GM19467 (cell line): ENCODE data around the gene AMPD2.

ENCODE experiments used
- ATAC-seq: cut with Tn5 transposase; IDR thresholded peaks from one replicate; pipeline ENCODE4 v1.9.1; 2021; ENCODE audit warnings: mild to moderate bottlenecking, moderate library complexity; ENCODE audit not compliant: unreplicated experiment

Gene AMPD2

DNA sequence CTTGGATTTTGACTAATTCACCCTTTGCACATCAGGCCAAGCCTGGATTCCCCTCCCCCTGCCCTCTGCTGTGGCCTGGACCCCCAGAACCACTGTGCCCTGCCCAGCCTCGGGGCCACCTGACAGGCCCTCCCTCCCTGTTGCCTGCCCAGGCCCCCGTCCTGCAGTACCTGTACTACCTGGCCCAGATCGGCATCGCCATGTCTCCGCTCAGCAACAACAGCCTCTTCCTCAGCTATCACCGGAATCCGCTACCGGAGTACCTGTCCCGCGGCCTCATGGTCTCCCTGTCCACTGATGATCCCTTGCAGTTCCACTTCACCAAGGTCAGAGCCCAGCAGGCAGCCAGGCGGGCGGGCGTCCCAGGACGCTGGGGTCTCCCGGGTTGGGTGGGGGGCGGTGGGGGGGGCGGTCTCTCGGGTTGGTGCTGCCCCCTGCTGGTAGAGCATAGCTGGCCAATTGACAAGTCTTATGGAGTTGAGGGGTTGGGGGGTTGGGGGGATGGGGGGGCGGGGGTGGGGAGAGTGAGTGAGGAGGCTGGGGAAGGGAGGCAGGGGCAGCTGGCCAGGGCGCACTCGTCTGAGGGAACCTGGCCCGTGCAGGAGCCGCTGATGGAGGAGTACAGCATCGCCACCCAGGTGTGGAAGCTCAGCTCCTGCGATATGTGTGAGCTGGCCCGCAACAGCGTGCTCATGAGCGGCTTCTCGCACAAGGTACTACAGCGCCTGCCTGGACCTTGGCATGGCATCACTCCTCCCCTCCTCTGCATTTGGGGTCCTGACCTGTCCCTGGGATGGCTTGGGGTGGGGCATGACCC, 10.7 kb downstream of the AMPD2 start:
- no peak for ATAC-seq

DNA sequence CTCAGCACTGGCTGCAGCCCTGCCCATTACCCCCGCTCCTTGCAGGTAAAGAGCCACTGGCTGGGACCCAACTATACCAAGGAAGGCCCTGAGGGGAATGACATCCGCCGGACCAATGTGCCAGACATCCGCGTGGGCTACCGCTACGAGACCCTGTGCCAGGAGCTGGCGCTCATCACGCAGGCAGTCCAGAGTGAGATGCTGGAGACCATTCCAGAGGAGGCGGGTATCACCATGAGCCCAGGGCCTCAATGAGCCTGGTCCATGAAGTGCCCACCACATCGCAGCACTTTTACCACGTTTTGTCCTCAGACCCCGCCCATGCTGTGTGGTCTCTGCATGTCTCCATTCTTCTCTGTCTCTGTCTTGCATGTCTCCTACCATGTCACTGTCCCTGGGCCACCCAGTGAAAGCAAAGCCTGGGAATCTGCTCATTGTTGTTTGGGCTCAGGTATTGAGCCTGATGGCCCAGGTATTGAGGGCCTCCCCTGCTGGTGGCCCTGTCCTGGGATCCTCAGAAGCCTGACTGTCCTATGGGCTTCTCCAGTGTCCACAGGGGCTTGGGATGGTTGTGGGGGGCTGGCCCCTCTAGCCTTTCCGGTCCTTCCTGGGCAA, 11.4 kb downstream of the AMPD2 start:
- no peak for ATAC-seq

DNA sequence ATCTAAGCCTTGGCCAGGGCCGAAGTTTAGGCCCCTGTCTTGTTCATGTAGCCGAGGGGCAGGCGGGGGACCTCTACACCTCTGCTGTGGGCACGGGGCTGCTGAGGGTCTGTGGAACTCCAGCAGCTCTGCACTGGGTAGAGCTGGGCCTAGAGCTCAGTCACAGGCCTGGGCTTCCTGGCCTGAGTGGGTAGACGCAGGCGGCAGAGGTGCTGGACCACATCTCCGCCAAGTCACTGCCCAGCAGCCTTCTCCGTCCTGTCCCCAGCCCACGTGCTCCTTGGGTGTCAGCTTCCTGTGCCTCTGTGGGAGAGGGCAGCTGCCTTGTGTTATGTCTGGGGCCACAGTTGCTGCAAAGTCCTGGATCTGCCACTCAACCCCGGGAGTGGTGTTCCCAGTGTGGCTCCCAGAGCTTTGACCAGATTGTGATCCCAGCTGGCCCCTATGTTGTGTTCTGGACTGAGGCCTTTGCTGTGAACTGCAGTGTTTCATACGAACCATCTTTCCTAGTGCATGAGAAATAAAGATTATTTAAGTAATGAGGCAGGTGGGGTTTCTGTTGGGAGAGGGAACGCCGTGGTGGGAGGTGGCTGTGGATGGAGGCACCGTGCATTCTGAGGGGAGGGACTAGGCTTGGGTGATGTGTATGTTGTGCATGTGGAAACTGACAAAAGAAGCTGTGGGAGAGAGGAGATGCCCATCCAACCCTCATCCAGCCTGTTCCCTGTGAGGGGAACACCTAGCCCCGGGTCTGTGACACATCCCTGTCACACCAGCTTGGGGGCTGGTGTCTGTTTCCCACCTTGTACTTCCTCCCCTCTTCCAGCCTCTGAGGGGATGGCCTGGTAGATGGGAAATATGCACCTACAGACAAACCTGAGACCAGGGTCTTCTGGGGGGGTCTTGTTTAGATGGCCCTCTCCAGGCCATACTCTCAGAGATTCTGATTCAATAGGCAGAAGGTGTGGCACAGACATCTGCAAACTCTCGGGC, 12.2 kb downstream of the AMPD2 start:
- no peak for ATAC-seq

DNA sequence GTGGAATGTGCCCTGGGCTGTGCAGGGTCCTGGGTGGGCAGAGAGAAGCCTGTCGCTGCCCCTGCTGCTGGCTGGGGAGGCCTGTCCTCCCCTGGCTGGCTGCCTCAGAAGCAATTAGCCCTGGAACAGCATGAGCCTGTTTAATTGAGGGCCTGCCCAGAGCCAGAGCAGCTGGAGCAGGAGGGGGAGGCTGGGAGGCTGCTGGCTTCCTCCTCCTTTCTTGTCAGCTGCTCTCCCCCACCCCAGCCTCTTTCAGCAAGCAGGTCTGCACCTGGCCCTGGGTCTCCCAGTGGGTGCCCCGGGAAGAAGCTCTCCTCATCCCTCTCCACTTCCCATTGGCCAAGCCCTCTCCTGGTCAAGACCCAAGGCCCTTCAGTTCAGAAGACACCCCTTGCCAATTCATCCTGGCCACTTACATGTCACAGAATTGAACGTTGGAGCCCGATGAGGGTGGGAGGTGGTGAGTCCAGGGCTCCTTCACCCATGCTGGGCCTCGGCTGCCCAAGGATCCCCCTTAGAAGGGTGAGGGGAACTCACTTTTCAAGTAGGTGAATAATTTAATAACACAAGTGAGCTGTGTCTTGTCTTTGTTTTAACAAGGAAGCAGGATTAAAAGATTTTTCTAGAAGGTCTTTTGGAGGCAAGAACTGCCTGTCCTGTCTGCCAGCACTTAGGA, 13.2 kb downstream of the AMPD2 start:
- no peak for ATAC-seq

DNA sequence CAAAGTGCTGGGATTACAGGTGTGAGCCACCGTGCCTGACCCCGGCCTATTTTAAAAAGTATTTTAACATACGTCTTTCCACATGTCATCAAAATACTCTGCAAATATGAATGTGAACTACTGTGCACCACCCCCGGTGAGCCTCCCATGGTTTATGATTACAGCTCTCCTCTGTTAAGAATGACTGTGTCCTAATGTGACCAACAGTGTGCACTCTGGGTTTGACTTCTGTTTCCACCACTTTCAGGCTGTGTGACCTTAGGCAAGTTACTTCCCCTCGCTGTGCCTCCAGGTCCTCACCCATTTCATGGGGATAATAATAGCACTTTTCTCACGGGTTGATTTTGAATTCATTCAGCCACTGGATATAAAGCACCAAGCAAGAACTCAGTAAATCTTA, 14.7 kb downstream of the AMPD2 start:
- ATAC-seq: no peak

DNA sequence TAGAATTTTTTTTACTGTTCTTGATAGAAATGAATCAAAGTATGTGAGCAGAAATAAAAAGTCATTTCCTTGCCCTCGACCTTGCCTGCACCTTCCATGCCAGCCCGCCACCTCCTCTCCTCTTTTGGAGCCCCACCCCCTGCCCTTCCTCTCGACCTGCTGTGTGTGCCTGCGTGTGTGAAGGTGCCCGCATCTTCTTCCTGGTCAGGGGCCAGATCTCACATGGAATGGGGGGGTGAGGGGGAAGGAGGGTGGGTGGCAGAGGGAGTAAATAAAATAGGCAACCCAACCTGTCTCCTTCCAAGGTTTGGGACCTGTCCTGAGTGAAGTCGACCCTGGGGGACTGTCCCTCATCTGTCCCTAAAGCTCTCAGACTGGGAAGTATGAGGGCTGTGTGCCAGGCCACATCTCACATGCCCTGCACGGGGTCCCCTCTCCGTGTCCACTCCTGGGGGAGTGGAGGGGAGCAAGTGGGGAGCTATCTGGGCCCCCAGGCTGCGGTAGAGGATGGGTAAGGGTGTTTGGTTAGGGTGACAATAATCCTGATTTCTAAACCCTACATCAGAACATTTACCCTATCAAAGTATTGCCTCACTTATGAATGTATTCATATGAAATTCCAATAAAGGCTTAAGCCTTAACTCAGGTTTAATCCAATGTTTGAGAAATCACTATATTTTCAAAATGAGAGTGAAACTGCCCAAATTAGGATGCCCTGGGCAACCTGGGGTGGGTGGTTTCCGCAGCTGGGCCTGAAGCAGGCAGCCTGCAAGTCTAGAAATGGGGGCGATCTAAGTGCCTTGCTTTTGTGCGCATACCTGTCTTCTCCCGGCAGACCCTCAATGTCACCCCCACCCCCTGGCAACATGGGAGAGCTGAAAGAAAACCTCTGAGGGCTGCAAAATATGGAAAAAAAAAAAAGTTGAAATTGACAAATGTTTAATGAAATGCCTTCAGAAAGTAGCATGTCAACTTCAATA, 15.4 kb downstream of the AMPD2 start:
- ATAC-seq: no peak

DNA sequence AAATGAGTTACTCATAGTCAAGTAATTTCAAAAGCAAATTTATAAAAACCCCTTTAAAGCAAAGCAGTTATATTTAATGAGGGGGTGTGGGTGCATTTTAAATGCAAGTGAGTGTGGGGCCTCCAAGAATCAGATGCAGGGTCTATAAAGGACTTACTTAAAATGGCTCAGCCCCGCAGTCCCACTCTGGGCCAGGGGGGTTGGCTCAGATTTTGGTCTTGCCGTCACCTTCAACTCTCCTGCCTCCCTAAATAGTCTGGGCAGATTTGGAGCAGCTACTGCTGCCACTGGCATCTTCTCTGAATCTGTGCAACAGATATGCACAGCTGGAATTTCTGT, 16.2 kb downstream of the AMPD2 start:
- ATAC-seq: no peak

DNA sequence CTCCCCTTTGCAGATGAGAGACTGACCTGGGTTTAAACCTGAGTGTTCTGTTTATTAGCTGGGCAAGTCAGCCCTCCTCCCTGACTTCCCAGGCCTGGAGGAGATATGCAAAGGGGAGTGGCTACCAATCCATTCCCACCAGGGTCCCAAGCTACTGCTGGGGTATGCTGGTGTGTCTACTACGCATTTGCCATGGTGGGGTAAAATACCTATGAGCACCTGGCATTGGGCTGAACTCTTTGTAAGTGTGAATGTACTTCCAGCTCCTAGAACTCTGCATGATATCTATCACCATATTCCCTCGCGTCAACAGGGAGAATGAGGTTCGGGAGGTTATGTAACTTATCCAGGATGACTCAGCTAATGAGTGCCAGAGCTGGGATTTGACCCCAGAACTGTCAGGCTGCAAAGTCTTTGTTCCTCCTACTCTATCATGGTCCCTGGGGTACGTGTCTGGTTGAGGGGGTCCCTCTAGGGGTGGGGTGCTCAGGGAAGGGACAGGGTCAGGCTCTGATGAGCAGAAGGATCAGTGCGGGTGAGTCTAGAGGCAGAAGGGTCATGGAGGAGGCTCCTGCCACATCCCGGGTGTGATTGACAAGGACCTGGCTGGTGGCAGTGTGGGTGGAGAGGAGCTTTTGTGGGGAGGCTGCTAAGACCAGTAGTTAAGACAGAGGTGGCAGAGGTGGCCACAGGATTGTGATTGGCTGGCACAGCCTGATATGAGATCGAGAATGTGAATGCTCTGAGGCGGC, 16.7 kb downstream of the AMPD2 start:
- ATAC-seq: no peak

DNA sequence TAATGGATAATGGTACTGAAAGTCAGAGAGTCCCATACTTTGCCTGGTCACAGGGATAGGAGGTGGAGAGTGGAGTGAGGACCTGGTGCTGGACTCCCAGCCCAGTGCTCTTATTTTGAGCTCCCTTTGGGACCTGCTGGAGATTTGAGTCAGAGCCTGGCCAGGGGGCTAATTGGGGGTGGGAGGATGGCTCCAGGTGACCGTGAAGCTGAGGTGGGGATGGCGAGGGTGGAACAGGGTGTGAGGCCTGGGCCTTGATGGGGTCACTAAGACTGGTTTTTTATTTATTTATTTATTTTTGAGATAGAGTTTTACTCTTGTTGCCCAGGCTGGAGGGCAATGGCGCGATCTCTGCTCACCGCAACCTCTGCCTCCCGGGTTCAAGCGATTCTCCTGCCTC, 17.8 kb downstream of the AMPD2 start:
- ATAC-seq: no peak

DNA sequence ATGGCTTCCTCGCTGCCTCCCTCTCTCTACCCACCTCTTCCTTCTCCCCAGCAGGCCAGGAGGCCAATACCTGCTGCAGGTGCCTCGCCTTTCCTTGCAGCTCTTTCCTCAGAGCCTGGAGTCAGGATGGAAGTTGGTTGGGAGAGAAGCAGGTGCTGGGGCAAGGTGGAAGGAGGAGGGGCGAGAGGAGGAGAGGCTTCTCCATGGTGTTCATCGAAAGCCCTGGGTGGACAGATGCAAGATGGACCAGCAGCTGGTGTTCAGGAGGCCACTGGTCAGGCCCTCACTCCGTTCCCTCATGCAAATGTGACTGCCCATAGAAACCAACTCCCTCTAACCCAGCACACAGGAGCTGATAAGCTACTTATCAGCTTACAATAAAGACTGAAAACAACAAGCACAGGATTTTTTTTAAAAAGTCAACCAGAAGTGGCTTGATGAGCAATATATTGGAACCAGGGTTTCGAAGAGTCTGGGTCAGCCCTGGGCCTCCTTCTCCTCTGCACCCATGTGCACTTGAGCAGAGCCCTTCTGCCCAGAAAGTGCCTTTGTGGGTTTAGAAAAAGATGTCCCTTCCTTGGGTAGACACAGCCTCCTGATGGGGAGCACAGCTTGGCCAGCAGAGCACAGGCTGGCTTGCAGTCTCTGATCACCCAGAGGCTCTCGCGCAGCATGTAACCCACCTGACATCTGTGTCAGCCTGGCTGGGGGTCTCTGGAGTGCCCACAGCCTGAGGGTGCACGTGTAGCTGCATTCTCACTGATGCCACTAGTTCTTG, 19.6 kb downstream of the AMPD2 start:
- no peak for ATAC-seq

DNA sequence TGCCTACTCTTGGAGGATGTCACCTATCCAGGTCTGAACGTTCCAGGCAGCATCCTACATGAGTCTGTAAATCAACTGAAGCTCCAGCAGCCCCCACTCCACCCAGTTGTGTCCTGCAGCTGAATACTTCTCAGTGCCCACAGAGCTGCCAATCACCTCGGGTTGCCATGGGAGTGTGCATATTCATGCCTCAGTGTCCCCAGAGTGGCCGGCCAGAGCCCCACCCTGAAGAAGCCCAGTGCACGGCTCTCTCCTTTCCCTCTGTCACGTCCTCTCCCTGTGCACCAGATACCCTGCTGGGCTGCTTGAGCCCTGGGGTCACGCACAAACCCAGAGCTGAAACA, 20.2 kb downstream of the AMPD2 start:
- no peak for ATAC-seq

DNA sequence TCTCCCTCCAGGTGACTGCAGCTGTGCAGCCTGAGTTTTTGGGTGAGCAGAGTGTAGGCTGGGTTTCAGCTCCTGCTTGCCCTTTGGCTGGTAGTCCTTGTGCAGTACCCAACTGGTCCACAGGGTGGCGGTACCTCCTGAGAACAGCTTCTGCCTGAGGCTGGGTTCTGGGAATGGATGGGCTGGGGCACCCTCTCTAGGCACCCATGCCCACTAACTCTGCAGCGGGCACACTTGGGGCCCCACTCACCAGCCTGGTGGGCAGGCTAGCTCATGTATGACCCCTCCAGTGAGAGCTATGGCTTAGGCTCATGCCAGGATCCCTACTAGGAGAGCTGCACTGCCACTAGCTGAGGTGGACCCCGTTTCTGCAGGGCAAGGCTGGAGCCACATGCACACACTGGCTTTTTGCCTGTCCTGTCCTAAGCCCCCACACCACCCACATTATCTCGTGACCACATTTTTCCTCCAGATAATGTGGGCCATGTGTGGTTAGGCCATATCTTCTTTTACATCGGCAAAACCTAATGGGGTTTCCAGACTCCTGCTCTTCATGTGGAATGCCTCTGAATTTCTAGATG, 20.7 kb downstream of the AMPD2 start:
- no peak for ATAC-seq

DNA sequence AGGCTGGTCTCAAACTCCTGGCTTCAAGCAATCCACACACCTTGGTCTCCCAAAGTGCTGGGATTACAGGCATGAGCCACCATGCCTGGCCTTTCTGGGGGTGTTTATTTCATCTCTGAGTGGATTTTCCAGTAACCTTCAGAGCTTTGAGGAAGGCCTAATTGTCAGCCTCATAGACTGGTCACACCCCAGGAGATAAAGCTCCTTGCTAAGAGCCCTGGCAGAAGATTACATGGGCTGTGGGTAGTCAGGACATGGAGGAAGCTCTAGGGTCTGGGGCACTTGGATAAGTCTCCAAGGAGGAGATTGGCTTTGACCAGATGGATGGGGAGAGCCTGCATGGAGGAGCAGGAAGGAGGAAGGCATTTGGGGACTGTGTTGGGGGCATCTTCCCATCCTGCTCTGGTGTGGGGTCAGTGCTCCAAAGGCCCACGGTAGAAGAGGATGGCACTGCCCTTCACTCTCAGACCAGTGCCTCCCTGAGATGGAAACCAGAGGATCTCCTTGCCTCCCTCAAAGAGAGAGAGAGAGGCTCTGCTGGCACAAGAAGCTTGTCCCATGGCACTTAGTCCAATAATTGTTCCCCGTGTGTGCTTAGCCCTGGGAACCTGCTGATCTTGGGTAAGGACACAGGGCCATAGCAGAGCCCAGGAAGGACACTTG, 21.6 kb downstream of the AMPD2 start:
- ATAC-seq: no peak

DNA sequence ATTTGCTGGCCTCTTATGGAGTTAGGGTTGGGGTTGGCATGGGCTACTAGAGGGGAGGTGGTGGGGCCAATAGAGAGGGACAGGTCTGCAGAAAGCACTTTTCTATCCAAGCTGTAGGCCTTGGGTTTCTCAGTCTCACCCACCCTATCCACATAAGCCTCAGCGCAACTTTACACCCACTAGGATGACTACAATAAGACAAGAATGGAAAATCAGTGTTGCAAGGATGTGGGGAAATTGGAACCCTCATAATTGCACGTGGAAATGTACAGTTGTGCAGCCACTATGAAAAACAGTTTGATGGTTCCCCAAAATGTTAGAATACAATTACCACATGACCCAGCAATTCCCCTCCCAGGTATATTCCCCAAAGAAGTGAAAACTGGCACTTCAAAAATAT, 22.2 kb downstream of the AMPD2 start:
- no peak for ATAC-seq

DNA sequence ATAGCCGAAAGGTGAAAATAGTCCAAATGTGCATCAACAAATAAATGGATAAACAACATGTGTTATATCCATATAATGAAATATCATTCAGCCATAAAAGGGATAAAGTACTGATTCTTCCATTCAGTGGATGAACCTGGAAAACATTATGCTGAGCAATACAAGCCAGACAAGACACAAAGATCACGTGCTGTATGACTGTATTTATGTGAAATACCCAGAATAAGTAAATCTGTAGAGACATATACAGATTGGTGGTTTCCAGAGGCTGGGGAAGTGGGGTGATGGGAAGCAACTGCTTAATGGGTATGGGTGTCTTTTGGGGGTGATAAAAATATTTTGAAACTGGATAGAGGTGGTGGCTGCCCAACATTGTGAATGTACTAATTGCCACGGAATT, 23.0 kb downstream of the AMPD2 start:
- no peak for ATAC-seq

DNA sequence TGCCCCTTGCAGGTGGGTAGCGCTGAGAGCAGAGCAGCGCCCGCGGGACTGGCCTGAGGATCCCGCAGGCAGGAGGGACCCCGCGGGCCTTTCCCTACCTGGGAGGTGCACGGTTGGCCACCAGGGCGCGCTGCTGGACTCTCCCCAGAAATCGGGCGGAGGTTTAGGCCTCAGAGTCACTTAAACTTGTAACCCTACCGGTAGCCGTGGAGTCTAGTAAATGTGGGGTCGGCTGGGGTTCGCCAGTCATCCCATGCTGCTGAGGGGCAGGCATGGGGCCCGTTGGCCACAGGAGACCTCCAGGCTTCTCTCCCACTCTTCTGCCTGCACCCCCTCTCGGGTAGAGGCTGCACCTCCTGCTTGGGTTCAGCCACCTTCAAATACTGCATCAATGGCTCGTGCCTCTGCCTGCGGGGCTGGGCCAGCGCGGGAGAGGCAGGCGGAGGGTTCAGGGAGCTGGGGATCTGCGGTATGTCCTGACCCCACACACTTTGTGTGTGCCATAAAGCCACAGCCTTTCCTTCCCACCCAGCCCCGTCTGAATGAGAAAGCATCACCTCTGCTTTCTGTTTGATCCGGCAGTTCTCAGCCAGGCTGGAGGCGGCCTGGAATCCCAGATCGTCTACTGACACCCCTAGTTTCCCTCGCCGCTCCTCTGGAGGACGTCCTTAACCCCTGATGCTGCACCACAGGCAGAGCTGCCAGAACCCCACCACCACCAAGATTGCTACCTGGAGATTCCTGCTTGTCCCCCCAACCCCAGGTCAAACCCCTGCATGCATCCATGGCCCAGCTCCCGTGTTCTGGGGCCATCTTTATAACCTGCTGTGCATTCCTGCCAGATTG, 24.0 kb downstream of the AMPD2 start:
- peak; percentile 77 for ATAC-seq

DNA sequence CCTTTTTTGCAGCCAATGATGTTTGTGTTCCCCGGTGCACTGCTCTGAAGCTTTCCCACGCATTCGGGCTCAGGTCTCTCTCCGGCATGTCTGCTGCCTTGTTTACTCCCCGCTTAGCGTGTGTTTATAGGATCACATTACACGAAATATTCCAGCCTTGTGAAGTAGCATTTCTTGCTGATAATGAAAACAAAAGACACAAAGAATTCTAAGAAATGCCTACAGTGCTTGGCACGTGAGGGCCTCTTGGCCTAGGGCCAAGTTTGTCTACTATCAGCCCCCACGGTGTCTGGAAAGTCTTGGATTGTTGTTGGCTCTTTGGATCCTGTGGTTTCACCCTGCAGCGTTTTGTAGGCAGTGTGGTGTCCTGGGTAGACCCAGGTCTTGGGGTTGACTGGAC, 25.0 kb downstream of the AMPD2 start:
- no peak for ATAC-seq
